PFSK-1 (cell line): Measurements from ENCODE around the gene AP2A2.

ENCODE experiments used
- POLR2AphosphoS5 ChIP-seq: IDR thresholded peaks from 2 replicates; pipeline ENCODE4 v1.6.1; 2012; ENCODE audit warnings: low read depth, mild to moderate bottlenecking, control low read depth, low read length, moderate library complexity
- SIN3A ChIP-seq: IDR thresholded peaks from 2 replicates; pipeline ENCODE4 v1.6.1; 2012; ENCODE audit warnings: mild to moderate bottlenecking, low read length, moderate library complexity, borderline replicate concordance; ENCODE audit not compliant: insufficient read depth
- TAF1 ChIP-seq: IDR thresholded peaks from 2 replicates; pipeline ENCODE4 v1.6.1; 2012; ENCODE audit warnings: low read length, control low read depth, borderline replicate concordance; ENCODE audit not compliant: insufficient read depth
- TF ChIP-seq, protein P1 (sequence below), 2 experiments: IDR thresholded peaks; 2 replicates each; pipeline versions ENCODE4 v1.6.1 to v1.8.0; 2011 to 2012; ENCODE audit warnings: low read depth in 2 of 2, low read length in 2 of 2, control low read depth in 1 of 2, inconsistent platforms in 1 of 2, mild to moderate bottlenecking in 1 of 2, moderate library complexity in 1 of 2; ENCODE audit not compliant: insufficient read depth in 1 of 2

DNA sequence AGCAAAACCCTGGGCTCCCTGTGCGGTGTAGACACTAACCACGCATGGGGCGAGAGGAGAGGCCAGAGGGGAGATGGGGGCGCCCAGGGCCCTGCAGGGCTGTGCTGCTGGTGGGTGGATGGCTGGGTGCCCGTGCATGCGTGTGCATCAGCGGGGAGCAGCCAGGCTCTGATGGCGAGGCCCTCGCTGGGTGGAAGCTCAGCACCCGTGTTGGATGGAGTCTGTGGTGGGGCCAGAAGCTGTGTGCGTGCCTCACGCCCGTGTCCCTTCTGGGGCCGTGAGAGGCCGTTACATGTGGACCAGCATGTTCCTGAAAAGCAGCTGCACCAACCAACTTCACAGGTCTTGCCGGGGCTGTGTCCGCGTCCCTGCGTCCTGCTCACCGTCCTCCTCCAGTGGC, 77.5 kb downstream of the AP2A2 start:
- TF ChIP-seq POLR2AphosphoS5 (no peak), TAF1 (no peak), SIN3A (no peak)
- TF ChIP-seq, protein P1, sequence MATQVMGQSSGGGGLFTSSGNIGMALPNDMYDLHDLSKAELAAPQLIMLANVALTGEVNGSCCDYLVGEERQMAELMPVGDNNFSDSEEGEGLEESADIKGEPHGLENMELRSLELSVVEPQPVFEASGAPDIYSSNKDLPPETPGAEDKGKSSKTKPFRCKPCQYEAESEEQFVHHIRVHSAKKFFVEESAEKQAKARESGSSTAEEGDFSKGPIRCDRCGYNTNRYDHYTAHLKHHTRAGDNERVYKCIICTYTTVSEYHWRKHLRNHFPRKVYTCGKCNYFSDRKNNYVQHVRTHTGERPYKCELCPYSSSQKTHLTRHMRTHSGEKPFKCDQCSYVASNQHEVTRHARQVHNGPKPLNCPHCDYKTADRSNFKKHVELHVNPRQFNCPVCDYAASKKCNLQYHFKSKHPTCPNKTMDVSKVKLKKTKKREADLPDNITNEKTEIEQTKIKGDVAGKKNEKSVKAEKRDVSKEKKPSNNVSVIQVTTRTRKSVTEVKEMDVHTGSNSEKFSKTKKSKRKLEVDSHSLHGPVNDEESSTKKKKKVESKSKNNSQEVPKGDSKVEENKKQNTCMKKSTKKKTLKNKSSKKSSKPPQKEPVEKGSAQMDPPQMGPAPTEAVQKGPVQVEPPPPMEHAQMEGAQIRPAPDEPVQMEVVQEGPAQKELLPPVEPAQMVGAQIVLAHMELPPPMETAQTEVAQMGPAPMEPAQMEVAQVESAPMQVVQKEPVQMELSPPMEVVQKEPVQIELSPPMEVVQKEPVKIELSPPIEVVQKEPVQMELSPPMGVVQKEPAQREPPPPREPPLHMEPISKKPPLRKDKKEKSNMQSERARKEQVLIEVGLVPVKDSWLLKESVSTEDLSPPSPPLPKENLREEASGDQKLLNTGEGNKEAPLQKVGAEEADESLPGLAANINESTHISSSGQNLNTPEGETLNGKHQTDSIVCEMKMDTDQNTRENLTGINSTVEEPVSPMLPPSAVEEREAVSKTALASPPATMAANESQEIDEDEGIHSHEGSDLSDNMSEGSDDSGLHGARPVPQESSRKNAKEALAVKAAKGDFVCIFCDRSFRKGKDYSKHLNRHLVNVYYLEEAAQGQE (IDR thresholded peaks at IDR 0.05; ENCODE audit: insufficient read depth in 1 of 2, low read depth in 2 of 2, low read length in 2 of 2), result no peak
